Esophagus muscularis mucosa (tissue), 4 donors: Measurements from ENCODE around the gene QPRT.

ENCODE experiments used
- CTCF ChIP-seq, 3 experiments: fragments of 200-600 bp in 2 of 3; fragments of 450-650 bp in 1 of 3; sonication (generic) in 2 of 3; IDR thresholded peaks; one replicate each; pipeline ENCODE4 v1.5.1; 2017 to 2019; ENCODE audit warnings: antibody characterized with exemption in 3 of 3, mild to moderate bottlenecking in 2 of 3, moderate library complexity in 1 of 3
- EP300 ChIP-seq: sonication (generic); formaldehyde crosslinking; IDR thresholded peaks from one replicate; pipeline ENCODE4 v1.6.1; 2017; ENCODE audit warnings: antibody characterized with exemption
- POLR2A ChIP-seq: fragments of 450-650 bp; IDR thresholded peaks from one replicate; pipeline ENCODE4 v1.6.1; 2017; ENCODE audit warnings: antibody characterized with exemption, moderate library complexity, mild to moderate bottlenecking, low read depth
- POLR2AphosphoS5 ChIP-seq, 2 donors: sonication (generic); formaldehyde crosslinking; IDR thresholded peaks; one replicate each; pipeline ENCODE4 v1.6.1; 2017; ENCODE audit warnings: antibody characterized with exemption in 2 of 2

- no peak for TF ChIP-seq CTCF (IDR thresholded peaks at IDR 0.05)
- TF ChIP-seq POLR2A: no peak
- no peak for TF ChIP-seq POLR2AphosphoS5 (IDR thresholded peaks at IDR 0.05)
- no peak for TF ChIP-seq EP300
These were observed 17.9 kb downstream of the QPRT start for GRCh38 chr16:29696881-29697331.
